H9 (cell line): Measurements from ENCODE around the gene SSNA1. TPM values are rescaled to one million over a fixed set of nuclear protein-coding genes. Genes with fewer than 3 reads are reported as not detected.

Source experiments
- DNase-seq: peaks from one replicate; pipeline ENCODE4 v3.0.0-alpha.2; 2017
- H2AFZ ChIP-seq: one replicate; pipeline ENCODE4 v1.6.1; 2013; ENCODE audit warnings: mild to moderate bottlenecking, low read length, control low read depth, moderate library complexity
- H2AK5ac ChIP-seq: 2 replicates; pipeline ENCODE4 v1.6.1; 2013; ENCODE audit warnings: low read length, control low read depth, mixed read lengths; ENCODE audit not compliant: insufficient read length
- H2BK120ac ChIP-seq: one replicate; pipeline ENCODE4 v1.6.1; 2013; ENCODE audit warnings: low read depth, mild to moderate bottlenecking, low read length, control low read depth, inconsistent platforms; ENCODE audit not compliant: poor library complexity, severe bottlenecking
- H2BK12ac ChIP-seq: 2 replicates; pipeline ENCODE4 v1.6.1; 2013; ENCODE audit warnings: low read length, control low read depth, mixed read lengths, low read depth; ENCODE audit not compliant: insufficient read length
- H2BK15ac ChIP-seq: 2 replicates; pipeline ENCODE4 v1.6.1; 2013; ENCODE audit warnings: low read depth, low read length, control low read depth
- H2BK20ac ChIP-seq: one replicate; pipeline ENCODE4 v1.6.1; 2013; ENCODE audit warnings: low read depth, mild to moderate bottlenecking, low read length, control low read depth, inconsistent platforms; ENCODE audit not compliant: poor library complexity, severe bottlenecking
- H2BK5ac ChIP-seq: 2 replicates; pipeline ENCODE4 v1.6.1; 2013; ENCODE audit warnings: low read length, control low read depth, mixed read lengths; ENCODE audit not compliant: insufficient read length
- H3K14ac ChIP-seq: 2 replicates; pipeline ENCODE4 v1.6.1; 2013; ENCODE audit warnings: low read length, control low read depth; ENCODE audit not compliant: insufficient read depth
- H3K18ac ChIP-seq: 2 replicates; pipeline ENCODE4 v1.6.1; 2013; ENCODE audit warnings: low read depth, mild to moderate bottlenecking, mixed read lengths, low read length, control low read depth; ENCODE audit not compliant: insufficient read length
- H3K23ac ChIP-seq: 2 replicates; pipeline ENCODE4 v1.6.1; 2013; ENCODE audit warnings: low read length, control low read depth, mixed read lengths, low read depth; ENCODE audit not compliant: insufficient read length
- H3K23me2 ChIP-seq: 2 replicates; pipeline ENCODE4 v1.6.1; 2013; ENCODE audit warnings: low read depth, mild to moderate bottlenecking, mixed read lengths, low read length, control low read depth; ENCODE audit not compliant: insufficient read length, poor library complexity, severe bottlenecking
- H3K27ac ChIP-seq: 2 replicates; pipeline ENCODE4 v1.5.1; 2013; ENCODE audit warnings: low read length, control low read depth, mixed read lengths, low read depth; ENCODE audit not compliant: insufficient read length
- H3K27me3 ChIP-seq: 2 replicates; pipeline ENCODE4 v1.6.1; 2013; ENCODE audit warnings: low read length, control low read depth, inconsistent platforms; ENCODE audit not compliant: insufficient read depth
- H3K4ac ChIP-seq: 2 replicates; pipeline ENCODE4 v1.6.1; 2013; ENCODE audit warnings: low read depth, mild to moderate bottlenecking, control low read depth, inconsistent platforms, low read length, moderate library complexity
- H3K4me1 ChIP-seq: 2 replicates; pipeline ENCODE4 v1.6.1; 2013; ENCODE audit warnings: low read length, control low read depth, inconsistent platforms; ENCODE audit not compliant: insufficient read depth
- H3K4me2 ChIP-seq: 2 replicates; pipeline ENCODE4 v1.6.1; 2013; ENCODE audit warnings: low read length, control low read depth, mixed read lengths; ENCODE audit not compliant: insufficient read length, insufficient read depth
- H3K56ac ChIP-seq: 2 replicates; pipeline ENCODE4 v1.6.1; 2013; ENCODE audit warnings: low read depth, mild to moderate bottlenecking, mixed read lengths, low read length, control low read depth; ENCODE audit not compliant: insufficient read length
- H3K79me1 ChIP-seq: 2 replicates; pipeline ENCODE4 v1.6.1; 2013; ENCODE audit warnings: low read depth, mild to moderate bottlenecking, moderate library complexity, low read length, control low read depth, inconsistent platforms; ENCODE audit not compliant: insufficient read depth, poor library complexity, severe bottlenecking
- H3K79me2 ChIP-seq: 2 replicates; pipeline ENCODE4 v1.6.1; 2013; ENCODE audit warnings: low read length, control low read depth, inconsistent platforms; ENCODE audit not compliant: insufficient read depth
- H3K9ac ChIP-seq: 2 replicates; pipeline ENCODE4 v1.6.1; 2013; ENCODE audit warnings: low read length, control low read depth, mixed read lengths; ENCODE audit not compliant: insufficient read length; ENCODE audit errors: extremely low read depth
- H3K9me3 ChIP-seq: one replicate; pipeline ENCODE4 v1.6.1; 2013; ENCODE audit warnings: low read depth, low read length, inconsistent platforms; ENCODE audit not compliant: control insufficient read depth
- H3T11ph ChIP-seq: one replicate; pipeline ENCODE4 v1.6.1; 2013; ENCODE audit warnings: mild to moderate bottlenecking, low read length, control low read depth, inconsistent platforms
- H4K20me1 ChIP-seq: one replicate; pipeline ENCODE4 v1.6.1; 2013; ENCODE audit not compliant: control insufficient read depth, insufficient read length, insufficient read depth
- H4K5ac ChIP-seq: 2 replicates; pipeline ENCODE4 v1.6.1; 2013; ENCODE audit warnings: low read depth, mild to moderate bottlenecking, mixed read lengths, low read length, control low read depth; ENCODE audit not compliant: insufficient read length
- H4K8ac ChIP-seq: replicated peaks from 2 replicates; pipeline ENCODE4 v1.6.1; 2013; ENCODE audit warnings: low read length, control low read depth, mixed read lengths, low read depth; ENCODE audit not compliant: insufficient read length
- H4K91ac ChIP-seq: 2 replicates; pipeline ENCODE4 v1.6.1; 2013; ENCODE audit warnings: low read depth, mild to moderate bottlenecking, moderate library complexity, mixed read lengths, low read length, control low read depth; ENCODE audit not compliant: insufficient read length
- H3K27ac Mint-ChIP-seq, 3 experiments: 2 replicates in 2 of 3; 3 replicates in 1 of 3; pipeline ENCODE4 v1.8.0; 2020 to 2021; ENCODE audit warnings: mixed read lengths in 3 of 3, mild to moderate bottlenecking in 1 of 3, moderate library complexity in 1 of 3
- H3K27me3 Mint-ChIP-seq: 2 replicates; pipeline ENCODE4 v1.8.0; 2021; ENCODE audit warnings: low read depth, mild to moderate bottlenecking, moderate library complexity, mixed read lengths
- H3K36me3 Mint-ChIP-seq, 3 experiments: 2 replicates in 2 of 3; 3 replicates in 1 of 3; pipeline ENCODE4 v1.8.0; 2020 to 2021; ENCODE audit warnings: low read depth in 3 of 3, mixed read lengths in 3 of 3; ENCODE audit not compliant: insufficient read depth in 1 of 3
- H3K4me1 Mint-ChIP-seq, 2 experiments: 2 replicates each; pipeline ENCODE4 v1.8.0; 2020; ENCODE audit warnings: mixed read lengths in 2 of 2
- H3K4me3 Mint-ChIP-seq, 2 experiments: 2 replicates in 1 of 2; 3 replicates in 1 of 2; pipeline ENCODE4 v1.8.0; 2020 to 2021; ENCODE audit warnings: mild to moderate bottlenecking in 2 of 2, mixed read lengths in 2 of 2, moderate library complexity in 1 of 2
- H3K9me3 Mint-ChIP-seq, 2 experiments: 2 replicates in 1 of 2; 3 replicates in 1 of 2; pipeline ENCODE4 v1.8.0; 2020; ENCODE audit warnings: mild to moderate bottlenecking in 2 of 2, mixed read lengths in 2 of 2, moderate library complexity in 1 of 2
- WGBS: extraction: QIAGEN DNeasy Blood & Tissue Kit; methylation state at CpG from one replicate; pipeline ENCODE4 v1.1.7; 2013; ENCODE audit warnings: missing lambda C conversion rate, low lambda C conversion rate, mixed read lengths; ENCODE audit not compliant: insufficient read length; ENCODE audit errors: extremely low coverage; 5-methylcytosine and 5-hydroxymethylcytosine counted together
- total RNA-seq: library from RNA; stranded (reverse); gene quantifications from 2 replicates; pipeline ENCODE4 v1.2.1, GENCODE V29; 2021
- TF ChIP-seq, protein P1 (sequence below): fragments of 200-600 bp; sonication (generic); conservative IDR thresholded peaks from 3 replicates; pipeline ENCODE4 v1.8.0; 2021; ENCODE audit warnings: antibody characterized with exemption, mild to moderate bottlenecking

SSNA1 gene
- total RNA-seq, 1 experiment from 2014 or later: 69.2 TPM

DNA sequence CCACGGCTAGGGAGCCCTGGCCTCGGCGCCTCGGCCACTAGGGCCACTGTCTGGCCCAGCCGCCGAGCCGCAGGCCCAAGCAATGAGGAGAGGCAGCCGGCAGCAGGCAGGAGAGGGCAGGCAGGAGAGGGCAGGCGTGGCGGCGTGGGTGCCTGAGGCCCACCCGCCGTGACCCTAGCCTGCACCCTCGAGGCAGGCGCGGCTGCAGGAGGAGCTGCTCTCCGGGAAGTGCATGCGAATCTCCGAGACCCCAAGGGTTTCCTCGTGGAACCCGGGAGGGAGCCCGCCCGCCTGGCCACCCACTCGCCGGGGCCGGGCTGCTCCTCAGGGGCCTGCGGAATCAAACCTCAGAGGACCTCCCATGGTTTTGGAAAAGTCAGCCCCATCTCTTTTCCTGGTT is 40.2 kb upstream of the SSNA1 start:
- Mint-ChIP-seq H3K4me1 (peaks cover 0 to 11% of the 10 kb centered on the region in 2 experiments; a peak in 2 of 4 replicates), H3K27me3 (peaks cover 40% of the 10 kb centered on the region), H3K36me3 (no peaks in the 10 kb centered on the region), H3K9me3 (no peaks in the 10 kb centered on the region; a peak in 2 of 5 replicates), H3K4me3 (no peak overlapping the region), H3K27ac (no peak overlapping the region)
- no peaks in the 10 kb centered on the region for H3K79me1 ChIP-seq
- H3K56ac ChIP-seq: no peak overlapping the region
- no peak overlapping the region for H4K8ac ChIP-seq
- no peak overlapping the region for H2AFZ ChIP-seq
- H2BK5ac ChIP-seq: no peak overlapping the region
- H2BK15ac ChIP-seq: no peak overlapping the region
- no peaks in the 10 kb centered on the region for H3K9me3 ChIP-seq
- DNase-seq: no peak
- no peaks in the 10 kb centered on the region; the same call in 1 of the 2 replicates for H3K4me1 ChIP-seq
- H2BK20ac ChIP-seq: no peak overlapping the region
- H3K27me3 ChIP-seq: no peaks in the 10 kb centered on the region; the same call in 1 of the 2 replicates
- H3K79me2 ChIP-seq: no peaks in the 10 kb centered on the region
- H4K20me1 ChIP-seq: no peaks in the 10 kb centered on the region
- no peak overlapping the region for H4K5ac ChIP-seq
- no peak overlapping the region for H2AK5ac ChIP-seq
- H3T11ph ChIP-seq: no peak overlapping the region
- H3K27ac ChIP-seq: no peak overlapping the region
- H4K91ac ChIP-seq: no peak overlapping the region
- H2BK12ac ChIP-seq: no peak overlapping the region
- no CpG with 5 or more reads among the region's 27 CpGs for WGBS
- no peak overlapping the region for H3K4ac ChIP-seq
- no peak overlapping the region for H3K14ac ChIP-seq
- H3K4me2 ChIP-seq: no peak overlapping the region
- no peak overlapping the region for H2BK120ac ChIP-seq
- H3K23ac ChIP-seq: no peak overlapping the region
- no peak overlapping the region for H3K18ac ChIP-seq
- H3K9ac ChIP-seq: no peak overlapping the region
- H3K23me2 ChIP-seq: no peaks in the 10 kb centered on the region
- TF ChIP-seq, protein P1, sequence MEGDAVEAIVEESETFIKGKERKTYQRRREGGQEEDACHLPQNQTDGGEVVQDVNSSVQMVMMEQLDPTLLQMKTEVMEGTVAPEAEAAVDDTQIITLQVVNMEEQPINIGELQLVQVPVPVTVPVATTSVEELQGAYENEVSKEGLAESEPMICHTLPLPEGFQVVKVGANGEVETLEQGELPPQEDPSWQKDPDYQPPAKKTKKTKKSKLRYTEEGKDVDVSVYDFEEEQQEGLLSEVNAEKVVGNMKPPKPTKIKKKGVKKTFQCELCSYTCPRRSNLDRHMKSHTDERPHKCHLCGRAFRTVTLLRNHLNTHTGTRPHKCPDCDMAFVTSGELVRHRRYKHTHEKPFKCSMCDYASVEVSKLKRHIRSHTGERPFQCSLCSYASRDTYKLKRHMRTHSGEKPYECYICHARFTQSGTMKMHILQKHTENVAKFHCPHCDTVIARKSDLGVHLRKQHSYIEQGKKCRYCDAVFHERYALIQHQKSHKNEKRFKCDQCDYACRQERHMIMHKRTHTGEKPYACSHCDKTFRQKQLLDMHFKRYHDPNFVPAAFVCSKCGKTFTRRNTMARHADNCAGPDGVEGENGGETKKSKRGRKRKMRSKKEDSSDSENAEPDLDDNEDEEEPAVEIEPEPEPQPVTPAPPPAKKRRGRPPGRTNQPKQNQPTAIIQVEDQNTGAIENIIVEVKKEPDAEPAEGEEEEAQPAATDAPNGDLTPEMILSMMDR: no peak
